ENCODE data around the gene ALDOB.

DNA sequence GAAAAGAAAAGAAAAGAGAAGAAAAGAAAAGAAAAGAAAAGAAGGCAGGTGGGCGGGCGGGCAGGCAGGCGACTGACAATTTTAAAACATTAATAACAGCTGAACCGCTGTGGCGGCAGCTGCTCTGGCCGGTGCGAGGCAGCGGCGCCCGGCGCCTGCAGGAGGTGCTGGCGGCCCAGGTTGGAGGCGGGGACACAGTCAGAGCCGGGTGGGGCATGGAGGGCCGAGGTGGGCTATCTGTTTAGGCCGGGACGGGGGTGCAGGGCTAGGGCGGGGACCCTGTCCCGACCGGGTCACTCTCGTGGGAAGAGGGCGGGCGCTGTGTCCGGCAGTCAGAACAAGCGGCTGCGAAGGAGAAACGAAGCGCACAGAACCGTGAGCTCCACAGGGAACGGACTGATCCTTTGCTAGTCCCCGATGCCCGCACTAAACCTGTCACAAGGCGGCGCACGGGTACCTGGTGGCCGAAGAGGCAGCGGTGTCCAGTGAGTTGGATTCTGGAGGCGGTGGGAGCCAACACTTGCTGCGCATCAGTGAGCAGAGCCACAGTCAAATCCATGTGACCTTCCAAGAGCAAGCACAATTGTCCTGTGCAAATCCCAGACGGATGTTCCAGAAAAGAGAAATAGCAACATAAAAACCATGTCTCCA lies 13.6 kb upstream of the ALDOB start:
- no peak for TF ChIP-seq POLR2AphosphoS5 (IDR thresholded peaks at IDR 0.05; ENCODE audit: low read depth, low read length)
- TF ChIP-seq, protein P1, sequence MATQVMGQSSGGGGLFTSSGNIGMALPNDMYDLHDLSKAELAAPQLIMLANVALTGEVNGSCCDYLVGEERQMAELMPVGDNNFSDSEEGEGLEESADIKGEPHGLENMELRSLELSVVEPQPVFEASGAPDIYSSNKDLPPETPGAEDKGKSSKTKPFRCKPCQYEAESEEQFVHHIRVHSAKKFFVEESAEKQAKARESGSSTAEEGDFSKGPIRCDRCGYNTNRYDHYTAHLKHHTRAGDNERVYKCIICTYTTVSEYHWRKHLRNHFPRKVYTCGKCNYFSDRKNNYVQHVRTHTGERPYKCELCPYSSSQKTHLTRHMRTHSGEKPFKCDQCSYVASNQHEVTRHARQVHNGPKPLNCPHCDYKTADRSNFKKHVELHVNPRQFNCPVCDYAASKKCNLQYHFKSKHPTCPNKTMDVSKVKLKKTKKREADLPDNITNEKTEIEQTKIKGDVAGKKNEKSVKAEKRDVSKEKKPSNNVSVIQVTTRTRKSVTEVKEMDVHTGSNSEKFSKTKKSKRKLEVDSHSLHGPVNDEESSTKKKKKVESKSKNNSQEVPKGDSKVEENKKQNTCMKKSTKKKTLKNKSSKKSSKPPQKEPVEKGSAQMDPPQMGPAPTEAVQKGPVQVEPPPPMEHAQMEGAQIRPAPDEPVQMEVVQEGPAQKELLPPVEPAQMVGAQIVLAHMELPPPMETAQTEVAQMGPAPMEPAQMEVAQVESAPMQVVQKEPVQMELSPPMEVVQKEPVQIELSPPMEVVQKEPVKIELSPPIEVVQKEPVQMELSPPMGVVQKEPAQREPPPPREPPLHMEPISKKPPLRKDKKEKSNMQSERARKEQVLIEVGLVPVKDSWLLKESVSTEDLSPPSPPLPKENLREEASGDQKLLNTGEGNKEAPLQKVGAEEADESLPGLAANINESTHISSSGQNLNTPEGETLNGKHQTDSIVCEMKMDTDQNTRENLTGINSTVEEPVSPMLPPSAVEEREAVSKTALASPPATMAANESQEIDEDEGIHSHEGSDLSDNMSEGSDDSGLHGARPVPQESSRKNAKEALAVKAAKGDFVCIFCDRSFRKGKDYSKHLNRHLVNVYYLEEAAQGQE (IDR thresholded peaks at IDR 0.05; ENCODE audit: insufficient read depth in 1 of 2, low read depth in 2 of 2, low read length in 1 of 2) = no peak

Measured in Panc1 (cell line).